ENCODE data around the gene FIG4. TPM values are rescaled to one million over a fixed set of nuclear protein-coding genes. Genes with fewer than 3 reads are reported as not detected.

Gene FIG4
- total RNA-seq, 4 donors from 2014 or later: 13.5 to 45.6 (median 19.6) TPM

DNA sequence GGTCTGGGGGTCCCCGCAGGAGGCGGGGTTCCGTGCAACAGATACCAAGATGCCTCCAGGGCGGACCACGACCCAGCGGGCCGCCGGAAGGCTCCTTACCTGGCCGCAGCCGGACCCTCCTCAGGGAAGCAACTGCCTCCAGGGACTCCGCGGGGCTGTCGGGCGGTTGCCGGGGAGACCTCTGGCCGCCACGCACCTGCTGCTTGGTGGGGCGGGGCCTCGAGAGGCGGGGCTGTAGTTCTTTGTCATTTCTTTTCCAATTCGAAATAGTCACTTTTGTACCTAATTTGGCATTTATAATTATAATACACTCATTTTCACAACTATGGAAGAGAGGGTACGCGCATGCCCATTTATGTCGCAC is 741 bp upstream of the FIG4 start:
- TF ChIP-seq, protein P1, sequence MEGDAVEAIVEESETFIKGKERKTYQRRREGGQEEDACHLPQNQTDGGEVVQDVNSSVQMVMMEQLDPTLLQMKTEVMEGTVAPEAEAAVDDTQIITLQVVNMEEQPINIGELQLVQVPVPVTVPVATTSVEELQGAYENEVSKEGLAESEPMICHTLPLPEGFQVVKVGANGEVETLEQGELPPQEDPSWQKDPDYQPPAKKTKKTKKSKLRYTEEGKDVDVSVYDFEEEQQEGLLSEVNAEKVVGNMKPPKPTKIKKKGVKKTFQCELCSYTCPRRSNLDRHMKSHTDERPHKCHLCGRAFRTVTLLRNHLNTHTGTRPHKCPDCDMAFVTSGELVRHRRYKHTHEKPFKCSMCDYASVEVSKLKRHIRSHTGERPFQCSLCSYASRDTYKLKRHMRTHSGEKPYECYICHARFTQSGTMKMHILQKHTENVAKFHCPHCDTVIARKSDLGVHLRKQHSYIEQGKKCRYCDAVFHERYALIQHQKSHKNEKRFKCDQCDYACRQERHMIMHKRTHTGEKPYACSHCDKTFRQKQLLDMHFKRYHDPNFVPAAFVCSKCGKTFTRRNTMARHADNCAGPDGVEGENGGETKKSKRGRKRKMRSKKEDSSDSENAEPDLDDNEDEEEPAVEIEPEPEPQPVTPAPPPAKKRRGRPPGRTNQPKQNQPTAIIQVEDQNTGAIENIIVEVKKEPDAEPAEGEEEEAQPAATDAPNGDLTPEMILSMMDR (IDR thresholded peaks at IDR 0.05; ENCODE audit: low read depth): no peak

DNA sequence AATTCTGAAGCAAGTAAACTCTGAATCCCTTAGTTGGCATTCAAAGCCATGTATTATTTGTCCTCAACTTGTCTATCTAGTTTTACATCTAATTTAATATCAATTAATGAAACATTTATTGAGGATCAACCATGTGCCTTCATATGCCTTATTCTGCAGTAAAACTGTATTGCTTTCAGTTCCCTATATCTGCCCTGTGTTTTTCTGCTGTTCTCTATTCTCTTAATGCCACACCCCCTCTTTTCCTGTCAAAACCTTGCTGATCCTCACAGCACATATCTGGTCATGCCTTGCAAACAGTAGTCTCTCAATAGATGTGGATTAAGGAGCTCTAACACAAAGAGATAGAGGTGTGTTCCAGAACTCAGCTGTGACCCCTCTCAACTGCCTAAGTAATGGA is 2.0 kb downstream of the FIG4 start:
- TF ChIP-seq, protein P1 (IDR thresholded peaks at IDR 0.05; ENCODE audit: low read depth): no peak

DNA sequence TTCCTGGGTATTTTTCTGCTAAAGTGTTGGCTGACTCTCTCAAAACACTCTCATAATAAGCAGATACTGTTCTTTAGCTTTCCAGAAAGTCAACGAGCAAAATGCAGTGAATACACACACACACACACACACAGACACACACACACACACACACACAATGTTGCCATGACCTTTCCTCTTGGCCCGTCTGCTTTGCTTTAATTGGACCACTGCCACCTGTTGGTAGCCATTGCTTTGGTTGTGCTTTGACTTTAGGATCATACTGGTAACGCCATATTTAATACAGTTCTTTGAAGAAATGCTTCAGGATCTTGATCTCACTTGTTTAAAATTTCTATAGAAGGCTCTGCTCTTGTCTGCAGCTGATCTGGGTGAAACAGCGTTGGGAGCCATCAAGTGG is 4.4 kb downstream of the FIG4 start:
- TF ChIP-seq, protein P1 (IDR thresholded peaks at IDR 0.05; ENCODE audit: low read depth): no peak

DNA sequence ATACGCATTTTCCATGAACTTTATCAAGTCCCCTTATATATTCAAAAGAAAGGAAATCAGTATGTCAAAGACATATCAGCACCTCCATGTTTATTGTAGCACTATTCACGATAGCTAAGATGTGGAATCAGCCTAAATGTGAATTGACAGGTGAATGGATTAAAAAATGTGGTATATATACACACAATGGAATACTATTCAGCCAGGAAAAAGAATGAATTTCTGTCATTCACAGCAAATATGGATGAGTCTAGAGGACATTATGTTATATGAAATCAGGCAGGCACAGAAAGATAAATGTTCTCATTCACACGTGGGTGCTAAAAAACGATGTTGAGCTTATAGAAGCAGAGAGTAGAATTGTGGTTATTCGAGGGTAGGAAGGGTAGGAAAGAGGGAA is 5.3 kb downstream of the FIG4 start:
- TF ChIP-seq, protein P1 (IDR thresholded peaks at IDR 0.05; ENCODE audit: low read depth): no peak

DNA sequence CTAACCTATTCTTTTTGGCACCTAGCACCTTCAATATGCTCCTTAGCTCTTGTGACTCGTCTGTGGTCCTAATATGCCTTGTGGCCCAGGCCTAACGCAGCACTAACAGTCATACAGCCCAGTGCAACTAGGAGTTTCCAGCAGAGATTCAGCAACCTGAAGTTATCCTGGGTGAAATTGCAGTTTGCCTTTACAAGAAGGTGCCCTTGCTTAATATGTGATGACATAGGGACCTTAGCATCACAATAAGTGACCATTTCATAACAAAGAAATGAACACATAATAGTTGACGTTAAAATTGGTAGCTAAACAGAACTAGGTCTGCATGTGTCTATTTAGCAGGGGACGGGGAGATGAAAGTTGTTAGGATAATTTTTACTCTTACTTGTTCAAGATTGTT is 10.1 kb downstream of the FIG4 start:
- TF ChIP-seq, protein P1 (IDR thresholded peaks at IDR 0.05; ENCODE audit: low read depth): no peak

DNA sequence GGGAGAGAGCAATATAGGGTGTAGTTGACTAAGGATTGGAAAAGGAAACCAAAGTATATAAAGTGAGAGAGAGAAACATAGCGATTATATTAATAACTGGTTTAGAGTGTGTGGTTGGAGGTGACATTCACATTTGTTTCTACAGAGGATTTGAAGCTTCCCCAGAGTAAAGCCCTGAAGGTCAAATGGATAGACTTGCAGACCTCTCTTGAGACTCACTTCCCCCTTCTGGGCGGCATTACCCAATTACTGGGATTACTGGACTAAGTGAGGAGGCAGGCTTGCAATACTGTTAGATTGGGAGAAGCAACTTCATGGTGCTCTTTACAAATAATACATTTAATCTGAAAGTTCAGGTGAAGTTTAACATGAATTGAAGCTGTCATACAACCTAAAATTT is 10.7 kb downstream of the FIG4 start:
- TF ChIP-seq, protein P1 (IDR thresholded peaks at IDR 0.05; ENCODE audit: low read depth): no peak

DNA sequence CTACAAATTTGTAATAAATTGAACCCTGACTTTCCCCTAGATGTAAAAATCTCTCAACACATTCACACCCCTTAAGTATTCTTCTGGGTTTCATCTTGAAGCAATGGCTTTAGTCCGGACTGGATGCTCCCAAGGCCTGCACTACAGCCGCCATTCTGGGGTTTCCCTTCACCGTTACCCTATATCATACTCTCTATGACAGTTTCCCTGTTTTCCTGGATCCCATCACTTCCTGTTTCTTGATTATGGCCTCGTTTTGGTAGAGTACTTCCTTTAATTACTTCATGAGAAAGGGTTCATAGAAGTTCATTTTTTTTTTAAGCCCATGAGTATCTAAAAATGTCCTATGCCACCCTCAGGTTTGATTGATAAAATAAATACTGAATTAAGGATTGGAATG is 11.7 kb downstream of the FIG4 start:
- TF ChIP-seq, protein P1 (IDR thresholded peaks at IDR 0.05; ENCODE audit: low read depth): no peak

Measured in subcutaneous adipose tissue (tissue), 4 donors.